A549 (cell line): Measurements from ENCODE around the gene RNASE2. TPM values are rescaled to one million over a fixed set of nuclear protein-coding genes. Genes with fewer than 3 reads are reported as not detected.

Experiments used
- ATAC-seq, 2 experiments: fragments of 200-7000 bp in 1 of 2; fragments of >200 bp in 1 of 2; cut with Nextera tagmentation in 1 of 2; cut with Tn5 transposase in 1 of 2; 3 replicates each; pipeline versions ENCODE4 v1.8.0 to v1.9.1; 2018 to 2020; ENCODE audit warnings: mild to moderate bottlenecking in 1 of 2, moderate library complexity in 1 of 2
- CTCF ChIA-PET: fragments of 300-600 bp; sonication (Branson Sonifier 250); formaldehyde crosslinking; extraction: SDS; loops from one replicate; lab custom pipeline; 2021; ENCODE audit warnings: antibody characterized with exemption, inconsistent platforms; lab: Yijun Ruan, JAX
- POLR2A ChIA-PET: fragments of 350-600 bp; formaldehyde crosslinking; extraction: SDS; loops from one replicate; lab custom pipeline; 2021; ENCODE audit warnings: antibody characterized with exemption, inconsistent platforms; lab: Yijun Ruan, JAX
- DNase-seq, 2 experiments: peaks; one replicate each; pipeline versions ENCODE4 v3.0.0 to v3.0.0-alpha.2; 2011 to 2016; ENCODE audit warnings: low read depth in 1 of 2, low spot score in 1 of 2
- FAIRE-seq: peaks from 2 replicates; lab custom pipeline; 2011; peaks lifted over from hg19 to GRCh38; lab: Jason Lieb, UNC
- H3K27ac ChIP-seq, 2 experiments: fragments of >200 bp; sonication (Bioruptor Twin); formaldehyde crosslinking; 3 replicates each; pipeline ENCODE4 v1.5.1; 2016 to 2017
- H3K4me1 ChIP-seq: fragments of >200 bp; sonication (Bioruptor Twin); formaldehyde crosslinking; 3 replicates; pipeline ENCODE4 v1.6.1; 2016
- H3K4me2 ChIP-seq: fragments of >200 bp; sonication (Bioruptor Twin); formaldehyde crosslinking; 3 replicates; pipeline ENCODE4 v1.6.1; 2016
- H3K4me3 ChIP-seq: fragments of >200 bp; sonication (Bioruptor Twin); formaldehyde crosslinking; 3 replicates; pipeline ENCODE4 v1.5.1; 2016
- H3K9me3 ChIP-seq: fragments of >200 bp; sonication (Bioruptor Twin); formaldehyde crosslinking; 3 replicates; pipeline ENCODE4 v1.6.1; 2016
- CBX2 ChIP-seq: fragments of 200-600 bp; sonication (generic); IDR thresholded peaks from 2 replicates; pipeline ENCODE4 v1.6.1; 2016; ENCODE audit warnings: low read depth, mild to moderate bottlenecking, borderline replicate concordance
- CHD4 ChIP-seq: fragments of 200-600 bp; sonication (generic); IDR thresholded peaks from 2 replicates; pipeline ENCODE4 v1.6.1; 2016; ENCODE audit warnings: antibody characterized with exemption, mild to moderate bottlenecking, borderline replicate concordance
- CTCF ChIP-seq: fragments of >200 bp; sonication (Bioruptor Twin); formaldehyde crosslinking; IDR thresholded peaks from 3 replicates; pipeline ENCODE4 v1.5.1; 2016
- EHF ChIP-seq: fragments of 250-450 bp; sonication (Bioruptor Pico); IDR thresholded peaks from 2 replicates; pipeline ENCODE4 v1.5.0; 2020; ENCODE audit warnings: mild to moderate bottlenecking
- FOSL2 ChIP-seq, 2 experiments: fragments of 450-650 bp in 1 of 2; fragments of >200 bp in 1 of 2; sonication (Bioruptor Twin) in 1 of 2; formaldehyde crosslinking; IDR thresholded peaks; 2 replicates each; pipeline versions ENCODE4 v1.5.0 to v1.6.1; 2016 to 2020; ENCODE audit warnings: mild to moderate bottlenecking in 1 of 2, moderate library complexity in 1 of 2
- FOXS1 ChIP-seq: fragments of 250-450 bp; sonication (Bioruptor Pico); IDR thresholded peaks from 2 replicates; pipeline ENCODE4 v1.5.0; 2020; ENCODE audit warnings: mild to moderate bottlenecking, moderate library complexity
- HOXB5 ChIP-seq: fragments of 250-450 bp; sonication (Bioruptor Pico); IDR thresholded peaks from 2 replicates; pipeline ENCODE4 v1.5.0; 2020; ENCODE audit warnings: mild to moderate bottlenecking, moderate library complexity
- MAX ChIP-seq: IDR thresholded peaks from 2 replicates; pipeline ENCODE4 v1.6.1; 2012
- NPAS2 ChIP-seq: fragments of 250-450 bp; sonication (Bioruptor Pico); IDR thresholded peaks from 2 replicates; pipeline ENCODE4 v1.8.0; 2022; ENCODE audit warnings: mild to moderate bottlenecking, moderate library complexity, borderline replicate concordance
- PHF8 ChIP-seq: fragments of 200-600 bp; sonication (generic); IDR thresholded peaks from 2 replicates; pipeline ENCODE4 v1.6.1; 2016; ENCODE audit warnings: low read depth, mild to moderate bottlenecking, antibody characterized with exemption, moderate library complexity, borderline replicate concordance
- SMC3 ChIP-seq: fragments of >200 bp; sonication (Bioruptor Twin); formaldehyde crosslinking; IDR thresholded peaks from 3 replicates; pipeline ENCODE4 v1.6.1; 2018; ENCODE audit warnings: inconsistent platforms
- ZC3H11A ChIP-seq: fragments of 450-650 bp; IDR thresholded peaks from 2 replicates; pipeline ENCODE4 v1.6.1; 2014; ENCODE audit warnings: antibody characterized with exemption, mild to moderate bottlenecking
- WGBS: methylation state at CpG from one replicate; pipeline ENCODE4 v1.1.6; 2017; ENCODE audit errors: missing lambda C conversion rate; 5-methylcytosine and 5-hydroxymethylcytosine counted together
- polyA plus RNA-seq, 4 experiments: library from polyadenylated mRNA; depleted of rRNA in 3 of 4; stranded (reverse); fragments of >200 nt; fragmentation: RNase III in 1 of 4; extraction: RNeasy Plus Mini Kit Qiagen cat#74134 plus additional on column Dnase treatment in 1 of 4; gene quantifications; 2 replicates in 3 of 4; 3 replicates in 1 of 4; pipeline ENCODE4 v1.2.3, GENCODE V29; 2011 to 2017
- small RNA-seq, 6 experiments: library from RNA; depleted of rRNA; stranded (forward); fragments of <200 nt; gene quantifications; one replicate each; pipeline ENCODE3, GENCODE V24; 2012

Gene RNASE2
- polyA plus RNA-seq, 2 of the 4 experiments (the other 2 are of a cell fraction): not detected

GRCh38 chr14:21003788-21004346 lies 48.6 kb downstream of the RNASE2 start:
- no peak for FAIRE-seq
- POLR2A ChIA-PET: no interaction called here
- H3K9me3 ChIP-seq: no peaks in the 10 kb centered on the region
- WGBS: 82% methylated on average over 14 of the region's 14 CpGs
- H3K4me3 ChIP-seq: no peak overlapping the region
- no peak for ATAC-seq
- no peak overlapping the region for H3K27ac ChIP-seq
- H3K4me1 ChIP-seq: no peaks in the 10 kb centered on the region
- no peak for DNase-seq
- TF ChIP-seq NPAS2 (CRISPR knock-in tag): no peak
- TF ChIP-seq MAX: no peak
- no peak for TF ChIP-seq CBX2
- no peak for TF ChIP-seq SMC3
- no peak for TF ChIP-seq PHF8
- TF ChIP-seq FOSL2 (IDR thresholded peaks at IDR 0.05): no peak
- TF ChIP-seq FOSL2 (CRISPR knock-in tag; IDR thresholded peaks at IDR 0.05): no peak
- no peak for TF ChIP-seq FOXS1 (CRISPR knock-in tag)
- no peak for TF ChIP-seq HOXB5 (CRISPR knock-in tag)
- no peak for TF ChIP-seq CHD4
- TF ChIP-seq CTCF: no peak
- TF ChIP-seq EHF (CRISPR knock-in tag): no peak
- no peak for TF ChIP-seq ZC3H11A
- CTCF ChIA-PET: interaction anchor here (1.0 to 10.9 kb wide), 10 partner anchors 10 to 228 kb away, joined by 3 to 185 read pairs (median 7); partner anchors contain the start of gene METTL17
- H3K4me2 ChIP-seq: no peak overlapping the region

Small RNA genes lying within 50 kb of the gene (small RNA-seq; reads per million reads assigned to genes)
- gene RN7SL189P: 0 reads per million in 6 experiments

Other genes with a start within 250 kb of the RNASE2 start
- not detected in 2 replicates for gene EDDM3A, start 209.6 kb upstream of the RNASE2 start, polyA plus RNA-seq (2011; rRNA removed)
- gene EDDM3A, start 209.6 kb upstream of the RNASE2 start, polyA plus RNA-seq (2017; fragmentation: RNase III; extraction: RNeasy Plus Mini Kit Qiagen cat#74134 plus additional on column Dnase treatment): not detected in 3 replicates
- gene EDDM3B, start 187.1 kb upstream of the RNASE2 start, polyA plus RNA-seq (2011; rRNA removed): not detected in 2 replicates
- gene EDDM3B, start 187.1 kb upstream of the RNASE2 start, polyA plus RNA-seq (2017; fragmentation: RNase III; extraction: RNeasy Plus Mini Kit Qiagen cat#74134 plus additional on column Dnase treatment): not detected in 3 replicates
- gene RNASE6, start 174.2 kb upstream of the RNASE2 start, polyA plus RNA-seq (2011; rRNA removed): not detected in 2 replicates
- not detected in 3 replicates for gene RNASE6, start 174.2 kb upstream of the RNASE2 start, polyA plus RNA-seq (2017; fragmentation: RNase III; extraction: RNeasy Plus Mini Kit Qiagen cat#74134 plus additional on column Dnase treatment)
- gene RNASE1, start 152.6 kb upstream of the RNASE2 start, polyA plus RNA-seq (2011; rRNA removed): 0.98 and 1.1 TPM in 2 replicates
- 0.13 to 0.55 TPM (median 0.16 TPM) in 3 replicates for gene RNASE1, start 152.6 kb upstream of the RNASE2 start, polyA plus RNA-seq (2017; fragmentation: RNase III; extraction: RNeasy Plus Mini Kit Qiagen cat#74134 plus additional on column Dnase treatment)
- not detected in 2 replicates for gene RNASE3, start 64.1 kb upstream of the RNASE2 start, polyA plus RNA-seq (2011; rRNA removed)
- gene RNASE3, start 64.1 kb upstream of the RNASE2 start, polyA plus RNA-seq (2017; fragmentation: RNase III; extraction: RNeasy Plus Mini Kit Qiagen cat#74134 plus additional on column Dnase treatment): not detected in 3 replicates
- 116 and 126 TPM in 2 replicates for gene METTL17, start 34.5 kb downstream of the RNASE2 start, polyA plus RNA-seq (2011; rRNA removed)
- 81.4 to 83.1 TPM (median 81.9 TPM) in 3 replicates for gene METTL17, start 34.5 kb downstream of the RNASE2 start, polyA plus RNA-seq (2017; fragmentation: RNase III; extraction: RNeasy Plus Mini Kit Qiagen cat#74134 plus additional on column Dnase treatment)
- 0.09 TPM in 1 of 2 replicates, not detected in the other for gene SLC39A2, start 43.8 kb downstream of the RNASE2 start, polyA plus RNA-seq (2011; rRNA removed)
- gene SLC39A2, start 43.8 kb downstream of the RNASE2 start, polyA plus RNA-seq (2017; fragmentation: RNase III; extraction: RNeasy Plus Mini Kit Qiagen cat#74134 plus additional on column Dnase treatment): 0.07 to 0.17 TPM in 2 of 3 replicates, not detected in the other
- gene NDRG2, start 69.6 kb downstream of the RNASE2 start, polyA plus RNA-seq (2011; rRNA removed): 6.8 and 8.8 TPM in 2 replicates
- 3.6 to 4.7 TPM (median 4.1 TPM) in 3 replicates for gene NDRG2, start 69.6 kb downstream of the RNASE2 start, polyA plus RNA-seq (2017; fragmentation: RNase III; extraction: RNeasy Plus Mini Kit Qiagen cat#74134 plus additional on column Dnase treatment)
- not detected in 2 replicates for gene TPPP2, start 74.7 kb downstream of the RNASE2 start, polyA plus RNA-seq (2011; rRNA removed)
- not detected in 3 replicates for gene TPPP2, start 74.7 kb downstream of the RNASE2 start, polyA plus RNA-seq (2017; fragmentation: RNase III; extraction: RNeasy Plus Mini Kit Qiagen cat#74134 plus additional on column Dnase treatment)
- not detected in 2 replicates for gene RNASE13, start 79.3 kb downstream of the RNASE2 start, polyA plus RNA-seq (2011; rRNA removed)
- not detected in 3 replicates for gene RNASE13, start 79.3 kb downstream of the RNASE2 start, polyA plus RNA-seq (2017; fragmentation: RNase III; extraction: RNeasy Plus Mini Kit Qiagen cat#74134 plus additional on column Dnase treatment)
- not detected in 2 replicates for gene RNASE7, start 86.9 kb downstream of the RNASE2 start, polyA plus RNA-seq (2011; rRNA removed)
- not detected in 3 replicates for gene RNASE7, start 86.9 kb downstream of the RNASE2 start, polyA plus RNA-seq (2017; fragmentation: RNase III; extraction: RNeasy Plus Mini Kit Qiagen cat#74134 plus additional on column Dnase treatment)
- not detected in 2 replicates for gene RNASE8, start 102.3 kb downstream of the RNASE2 start, polyA plus RNA-seq (2011; rRNA removed)
- gene RNASE8, start 102.3 kb downstream of the RNASE2 start, polyA plus RNA-seq (2017; fragmentation: RNase III; extraction: RNeasy Plus Mini Kit Qiagen cat#74134 plus additional on column Dnase treatment): not detected in 3 replicates
- 7.8 and 12.9 TPM in 2 replicates for gene ARHGEF40, start 114.8 kb downstream of the RNASE2 start, polyA plus RNA-seq (2011; rRNA removed)
- 7.9 to 9.9 TPM (median 9.6 TPM) in 3 replicates for gene ARHGEF40, start 114.8 kb downstream of the RNASE2 start, polyA plus RNA-seq (2017; fragmentation: RNase III; extraction: RNeasy Plus Mini Kit Qiagen cat#74134 plus additional on column Dnase treatment)
- gene ZNF219, start 143.2 kb downstream of the RNASE2 start, polyA plus RNA-seq (2011; rRNA removed): 17.3 and 18.5 TPM in 2 replicates
- gene ZNF219, start 143.2 kb downstream of the RNASE2 start, polyA plus RNA-seq (2017; fragmentation: RNase III; extraction: RNeasy Plus Mini Kit Qiagen cat#74134 plus additional on column Dnase treatment): 21.5 to 31.0 TPM (median 29.8 TPM) in 3 replicates
- gene TMEM253, start 145.6 kb downstream of the RNASE2 start, polyA plus RNA-seq (2011; rRNA removed): 0.81 and 1.0 TPM in 2 replicates
- gene TMEM253, start 145.6 kb downstream of the RNASE2 start, polyA plus RNA-seq (2017; fragmentation: RNase III; extraction: RNeasy Plus Mini Kit Qiagen cat#74134 plus additional on column Dnase treatment): 0.54 to 0.83 TPM (median 0.64 TPM) in 3 replicates
- gene OR5AU1, start 200.6 kb downstream of the RNASE2 start, polyA plus RNA-seq (2011; rRNA removed): not detected in 2 replicates
- gene OR5AU1, start 200.6 kb downstream of the RNASE2 start, polyA plus RNA-seq (2017; fragmentation: RNase III; extraction: RNeasy Plus Mini Kit Qiagen cat#74134 plus additional on column Dnase treatment): not detected in 3 replicates